ENCODE results near the gene TSPYL2.

- TF ChIP-seq CTCF (IDR thresholded peaks at IDR 0.05; ENCODE audit: insufficient read depth, low read depth, low read length): no peak
- no peak for TF ChIP-seq EZH2 (IDR thresholded peaks at IDR 0.05; ENCODE audit: insufficient read depth, low read length)
Measured at GRCh38 chrX:53116101-53116500, 33.9 kb downstream of the TSPYL2 start.

Measured in astrocyte (in vitro differentiated cells and primary cell).